Mesendoderm (in vitro differentiated cells): Measurements from ENCODE around the gene TBC1D5.
A peak's percentile ranks its signal among the peaks of the same experiment; 100 is the strongest.
"Not testable (repeated sequence)": the region's sequence is repeated elsewhere in the genome, so short reads cannot be mapped to it uniquely, and the experiment has no call there.

Experiments
- DNase-seq: peaks from one replicate; pipeline ENCODE4 v3.0.0; 2013
- H2AK5ac ChIP-seq: 2 replicates; pipeline ENCODE4 v1.6.1; 2013; ENCODE audit warnings: low read length, inconsistent platforms
- H2BK120ac ChIP-seq: 2 replicates; pipeline ENCODE4 v1.6.1; 2013; ENCODE audit warnings: low read depth, mild to moderate bottlenecking, low read length, moderate library complexity, mixed read lengths
- H2BK15ac ChIP-seq: replicated peaks from 2 replicates; pipeline ENCODE4 v1.6.1; 2013; ENCODE audit warnings: low read depth, mild to moderate bottlenecking, moderate library complexity
- H2BK5ac ChIP-seq: 2 replicates; pipeline ENCODE4 v1.6.1; 2013; ENCODE audit warnings: low read length, inconsistent platforms
- H3K18ac ChIP-seq: 2 replicates; pipeline ENCODE4 v1.6.1; 2013; ENCODE audit warnings: mild to moderate bottlenecking, low read length, mixed read lengths
- H3K23ac ChIP-seq: one replicate; pipeline ENCODE4 v1.6.1; 2013; ENCODE audit warnings: low read length
- H3K27ac ChIP-seq: 2 replicates; pipeline ENCODE4 v1.5.1; 2013; ENCODE audit warnings: low read depth, mild to moderate bottlenecking, inconsistent platforms, low read length, moderate library complexity
- H3K27me3 ChIP-seq: 2 replicates; pipeline ENCODE4 v1.6.1; 2013; ENCODE audit warnings: low read length, control low read depth, mild to moderate bottlenecking, inconsistent platforms; ENCODE audit not compliant: insufficient read depth, poor library complexity
- H3K36me3 ChIP-seq: 2 replicates; pipeline ENCODE4 v1.6.1; 2013; ENCODE audit warnings: low read length, inconsistent platforms; ENCODE audit not compliant: control insufficient read depth, insufficient read depth
- H3K4ac ChIP-seq: one replicate; pipeline ENCODE4 v1.6.1; 2013; ENCODE audit warnings: low read depth, mild to moderate bottlenecking, low read length, moderate library complexity
- H3K4me1 ChIP-seq: 2 replicates; pipeline ENCODE4 v1.6.1; 2013; ENCODE audit warnings: low read depth, low read length, inconsistent platforms; ENCODE audit not compliant: control insufficient read depth
- H3K4me2 ChIP-seq: 2 replicates; pipeline ENCODE4 v1.6.1; 2013; ENCODE audit warnings: low read length
- H3K4me3 ChIP-seq: 2 replicates; pipeline ENCODE4 v1.5.1; 2013; ENCODE audit warnings: mild to moderate bottlenecking, low read length
- H3K56ac ChIP-seq: one replicate; pipeline ENCODE4 v1.6.1; 2013; ENCODE audit warnings: low read length
- H3K79me1 ChIP-seq: 2 replicates; pipeline ENCODE4 v1.6.1; 2013; ENCODE audit warnings: low read length, inconsistent platforms
- H3K79me2 ChIP-seq: 2 replicates; pipeline ENCODE4 v1.6.1; 2013; ENCODE audit warnings: mild to moderate bottlenecking, low read length; ENCODE audit not compliant: control insufficient read depth, insufficient read depth
- H3K9ac ChIP-seq: 2 replicates; pipeline ENCODE4 v1.6.1; 2013; ENCODE audit warnings: low read length, inconsistent platforms
- H4K5ac ChIP-seq: one replicate; pipeline ENCODE4 v1.6.1; 2013; ENCODE audit warnings: low read length
- H4K8ac ChIP-seq: one replicate; pipeline ENCODE4 v1.6.1; 2013; ENCODE audit warnings: low read depth, mild to moderate bottlenecking, control low read depth, low read length, moderate library complexity
- WGBS: extraction: QIAGEN DNeasy Blood & Tissue Kit; methylation state at CpG from one replicate; pipeline ENCODE4 v1.1.7; 2013; ENCODE audit warnings: low lambda C conversion rate, missing lambda C conversion rate; ENCODE audit not compliant: insufficient coverage; ENCODE audit errors: extremely low coverage; 5-methylcytosine and 5-hydroxymethylcytosine counted together

The TBC1D5 gene

DNA sequence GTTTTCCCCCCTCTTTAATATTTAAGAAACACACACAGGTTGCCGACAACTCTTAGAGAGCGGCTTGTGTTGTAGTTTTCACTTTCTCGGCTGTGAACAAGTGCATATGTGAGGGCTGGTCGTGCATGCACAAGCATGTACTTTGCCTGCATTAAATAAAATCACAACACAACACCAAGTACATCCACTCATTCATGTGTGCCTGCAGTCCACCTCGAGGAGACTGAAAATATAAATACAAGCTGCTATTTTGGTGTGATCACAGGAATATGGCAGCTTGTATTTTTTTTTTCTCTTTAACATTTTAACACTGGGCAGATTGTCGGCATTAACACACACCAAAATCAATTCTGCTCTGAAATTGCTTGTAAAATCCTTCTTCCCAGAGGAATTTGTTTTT, 346.4 kb downstream of the TBC1D5 start:
- no peak overlapping the region for H2BK5ac ChIP-seq
- H3K56ac ChIP-seq: no peak overlapping the region
- no peak overlapping the region for H4K5ac ChIP-seq
- no peaks in the 10 kb centered on the region for H3K27me3 ChIP-seq
- H3K79me2 ChIP-seq: no peaks in the 10 kb centered on the region
- no peaks in the 10 kb centered on the region for H3K36me3 ChIP-seq
- no peaks in the 10 kb centered on the region for H3K79me1 ChIP-seq
- H3K4me3 ChIP-seq: no peak overlapping the region
- H2AK5ac ChIP-seq: no peak overlapping the region
- H3K4me2 ChIP-seq: no peak overlapping the region
- WGBS: no CpG with 5 or more reads among the region's 6 CpGs
- no peak overlapping the region for H2BK120ac ChIP-seq
- no peak overlapping the region for H3K27ac ChIP-seq
- H3K23ac ChIP-seq: no peak overlapping the region
- H3K4ac ChIP-seq: no peak overlapping the region
- no peak for DNase-seq
- H3K9ac ChIP-seq: no peak overlapping the region
- no peak overlapping the region for H2BK15ac ChIP-seq
- no peak overlapping the region for H3K18ac ChIP-seq
- no peak overlapping the region for H4K8ac ChIP-seq
- H3K4me1 ChIP-seq: no peaks in the 10 kb centered on the region

DNA sequence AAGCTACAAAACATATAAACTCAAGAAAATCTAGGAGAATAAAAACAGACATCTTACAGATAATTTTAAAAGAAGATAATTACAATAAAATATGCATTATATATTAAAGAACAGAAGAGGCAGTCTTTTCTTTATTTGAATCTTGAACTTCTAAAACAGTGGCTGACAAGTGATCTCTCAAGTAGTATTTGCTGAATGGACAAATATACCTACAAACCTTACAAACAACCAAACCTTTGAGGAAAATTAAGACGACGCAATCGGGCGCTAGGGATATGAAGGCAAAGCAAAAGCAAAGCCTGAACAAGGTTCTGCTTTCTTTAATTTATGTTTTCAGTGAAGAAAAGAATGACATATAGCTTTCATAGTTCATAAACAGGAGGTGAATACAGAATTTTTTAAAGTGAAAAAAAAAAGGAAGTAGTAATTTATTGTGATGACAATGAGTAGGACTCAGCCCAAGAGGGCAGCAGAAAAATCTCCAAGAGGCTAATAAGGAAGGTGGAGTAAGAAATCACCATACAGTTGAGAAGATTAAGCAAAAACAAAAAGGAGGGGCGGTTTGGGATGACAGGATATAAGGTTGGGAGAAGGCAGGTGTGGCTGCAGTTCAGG, 347.8 kb downstream of the TBC1D5 start:
- no CpG with 5 or more reads among the region's 5 CpGs for WGBS
- Histone ChIP-seq H3K79me1 (no peaks in the 10 kb centered on the region), H3K4me2 (no peak overlapping the region), H3K18ac (no peak overlapping the region), H2BK15ac (no peak overlapping the region), H3K4me3 (no peak overlapping the region), H2AK5ac (no peak overlapping the region), H3K4me1 (no peaks in the 10 kb centered on the region), H3K9ac (no peak overlapping the region), H2BK5ac (no peak overlapping the region), H3K4ac (no peak overlapping the region), H3K79me2 (no peaks in the 10 kb centered on the region), H2BK120ac (no peak overlapping the region), H4K8ac (peak overlapping the region; percentile 28), H3K23ac (no peak overlapping the region), H3K27ac (no peak overlapping the region), H3K56ac (no peak overlapping the region), H3K27me3 (no peaks in the 10 kb centered on the region), H3K36me3 (no peaks in the 10 kb centered on the region), H4K5ac (no peak overlapping the region)
- no peak for DNase-seq

DNA sequence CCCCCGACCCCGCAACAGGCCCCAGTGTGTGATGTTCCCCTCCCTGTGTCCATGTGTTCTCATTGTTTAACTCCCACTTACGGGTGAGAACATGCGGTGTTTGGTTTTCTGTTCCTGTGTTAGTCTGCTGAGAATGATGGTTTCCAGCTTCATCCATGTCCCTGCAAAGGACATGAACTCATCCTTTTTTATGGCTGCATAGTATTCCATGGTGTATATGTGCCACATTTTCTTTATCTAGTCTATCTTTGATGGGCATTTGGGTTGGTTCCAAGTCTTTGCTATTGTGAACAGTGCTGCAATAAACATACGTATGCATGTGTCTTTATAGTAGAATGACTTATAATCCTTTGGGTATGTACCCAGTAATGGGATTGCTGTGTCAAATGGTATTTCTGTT, 349.9 kb downstream of the TBC1D5 start:
- DNase-seq, H3K9ac ChIP-seq, H3K79me1 ChIP-seq, H2BK120ac ChIP-seq, H4K5ac ChIP-seq, H3K23ac ChIP-seq, H3K4ac ChIP-seq, H3K79me2 ChIP-seq, H3K56ac ChIP-seq, H3K4me1 ChIP-seq, H3K18ac ChIP-seq, H3K4me2 ChIP-seq, H2BK5ac ChIP-seq, H2BK15ac ChIP-seq, H3K36me3 ChIP-seq, H3K4me3 ChIP-seq, H3K27ac ChIP-seq, H3K27me3 ChIP-seq, H2AK5ac ChIP-seq, H4K8ac ChIP-seq: not testable (repeated sequence)
- WGBS: no CpG with 5 or more reads among the region's 5 CpGs

DNA sequence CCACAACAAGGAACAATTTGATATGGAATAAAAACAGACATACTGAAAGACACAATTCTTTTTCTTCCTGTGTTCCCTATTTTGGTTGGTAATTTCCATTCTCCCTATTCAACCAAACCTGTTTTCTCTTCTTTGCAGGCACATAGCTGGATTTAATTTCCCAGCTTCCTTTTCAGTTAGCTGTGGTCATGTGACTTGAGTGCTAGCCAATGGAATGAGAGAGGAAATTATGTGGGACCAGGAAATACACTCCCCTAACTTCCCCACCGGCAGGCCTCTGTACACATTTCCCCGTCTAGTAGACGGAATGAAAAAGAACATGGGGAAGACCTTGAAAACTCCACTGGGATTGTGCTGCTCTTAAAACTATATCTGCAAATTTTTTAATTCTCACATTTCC, 351.6 kb downstream of the TBC1D5 start:
- Histone ChIP-seq H3K4me3 (no peak overlapping the region), H3K79me2 (no peaks in the 10 kb centered on the region), H3K56ac (no peak overlapping the region), H3K23ac (no peak overlapping the region), H3K4me2 (no peak overlapping the region), H4K8ac (no peak overlapping the region), H3K36me3 (no peaks in the 10 kb centered on the region), H3K27me3 (no peaks in the 10 kb centered on the region), H3K4ac (no peak overlapping the region), H3K18ac (no peak overlapping the region), H3K79me1 (no peaks in the 10 kb centered on the region), H4K5ac (no peak overlapping the region), H3K27ac (no peak overlapping the region), H3K4me1 (no peaks in the 10 kb centered on the region), H2AK5ac (no peak overlapping the region), H2BK15ac (no peak overlapping the region), H2BK120ac (no peak overlapping the region), H2BK5ac (no peak overlapping the region), H3K9ac (no peak overlapping the region)
- DNase-seq: no peak
- no CpG with 5 or more reads among the region's 3 CpGs for WGBS

DNA sequence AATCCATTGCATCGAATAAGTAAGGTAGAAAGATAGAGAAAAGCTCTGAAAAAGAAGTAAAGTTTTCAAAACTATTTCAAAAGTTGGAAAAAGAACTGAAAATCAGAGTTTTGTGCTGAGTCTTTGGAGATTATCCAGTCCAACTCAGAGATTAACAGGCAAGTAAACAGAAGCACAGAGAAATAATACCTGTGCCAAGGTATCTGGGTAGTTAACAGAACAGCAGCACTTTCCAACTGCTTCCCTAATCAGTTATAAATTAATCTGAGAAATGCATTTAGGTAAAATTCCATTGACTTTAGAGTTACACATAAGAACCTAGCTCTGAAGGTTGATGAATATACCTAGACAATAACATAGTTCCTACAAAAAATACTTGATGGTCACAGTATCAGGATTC, 355.3 kb downstream of the TBC1D5 start:
- Histone ChIP-seq H3K9ac (no peak overlapping the region), H2BK120ac (no peak overlapping the region), H4K8ac (no peak overlapping the region)

DNA sequence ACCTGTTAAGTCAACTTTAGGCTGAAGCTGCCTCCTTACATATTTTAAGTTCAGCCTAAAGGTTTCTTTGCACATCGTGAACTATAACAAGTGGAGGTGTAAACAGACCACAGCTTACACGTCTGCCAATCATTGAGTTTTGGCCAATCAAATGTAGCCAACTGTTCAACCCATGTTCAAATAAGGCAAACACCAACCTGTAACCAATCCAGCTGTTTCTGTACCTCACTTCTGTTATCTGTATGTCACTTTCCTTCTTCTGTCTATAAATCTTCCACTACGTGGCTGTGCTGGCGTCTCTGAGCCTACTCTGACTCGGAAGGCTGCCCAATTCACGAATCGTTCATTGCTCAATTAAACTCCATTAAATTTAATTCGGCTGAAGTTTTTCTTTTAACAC, 356.0 kb downstream of the TBC1D5 start:
- Histone ChIP-seq H3K79me2 (no peaks in the 10 kb centered on the region), H3K79me1 (no peaks in the 10 kb centered on the region), H3K4me1 (no peaks in the 10 kb centered on the region), H2BK5ac (no peak overlapping the region), H4K8ac (no peak overlapping the region), H3K36me3 (no peaks in the 10 kb centered on the region), H3K56ac (no peak overlapping the region), H3K27me3 (no peaks in the 10 kb centered on the region), H3K4me2 (no peak overlapping the region), H3K18ac (no peak overlapping the region), H2AK5ac (no peak overlapping the region), H4K5ac (no peak overlapping the region), H3K4ac (no peak overlapping the region), H2BK120ac (no peak overlapping the region), H3K23ac (no peak overlapping the region), H3K4me3 (no peak overlapping the region), H3K9ac (no peak overlapping the region), H2BK15ac (no peak overlapping the region), H3K27ac (no peak overlapping the region)
- DNase-seq: no peak
- no CpG with 5 or more reads among the region's 8 CpGs for WGBS

More for the DNA sequence above, 355.3 kb downstream of the TBC1D5 start:
- WGBS: no CpG with 5 or more reads among the region's 1 CpG
- Histone ChIP-seq H3K4me1 (no peaks in the 10 kb centered on the region), H3K23ac (no peak overlapping the region), H3K36me3 (no peaks in the 10 kb centered on the region), H3K4me2 (no peak overlapping the region), H2BK15ac (no peak overlapping the region), H3K27me3 (no peaks in the 10 kb centered on the region), H3K4me3 (no peak overlapping the region), H3K4ac (no peak overlapping the region), H3K79me2 (no peaks in the 10 kb centered on the region), H3K18ac (no peak overlapping the region), H3K27ac (no peak overlapping the region), H4K5ac (no peak overlapping the region), H2BK5ac (no peak overlapping the region), H3K79me1 (no peaks in the 10 kb centered on the region), H2AK5ac (no peak overlapping the region), H3K56ac (no peak overlapping the region)
- no peak for DNase-seq
